Trophoblast cell (in vitro differentiated cells and primary cell): ENCODE measurements around the gene SLC35F4.

Experiments used
- DNase-seq, 2 donors: peaks; one replicate each; pipeline ENCODE4 v3.0.0-alpha.2; 2016
- H2AFZ ChIP-seq: 2 replicates; pipeline ENCODE4 v1.6.1; 2013; ENCODE audit warnings: low read length, moderate library complexity, mild to moderate bottlenecking; ENCODE audit not compliant: insufficient read depth, poor library complexity
- H2AK5ac ChIP-seq: 2 replicates; pipeline ENCODE4 v1.6.1; 2013; ENCODE audit warnings: mild to moderate bottlenecking, low read length
- H2BK120ac ChIP-seq: 2 replicates; pipeline ENCODE4 v1.6.1; 2013; ENCODE audit warnings: low read length, mild to moderate bottlenecking, moderate library complexity; ENCODE audit not compliant: insufficient read depth, poor library complexity
- H2BK12ac ChIP-seq: 2 replicates; pipeline ENCODE4 v1.6.1; 2013; ENCODE audit warnings: mild to moderate bottlenecking, low read length, moderate library complexity
- H2BK5ac ChIP-seq: 2 replicates; pipeline ENCODE4 v1.6.1; 2013; ENCODE audit warnings: low read length, low read depth, moderate library complexity, mild to moderate bottlenecking; ENCODE audit not compliant: poor library complexity
- H3K14ac ChIP-seq: 2 replicates; pipeline ENCODE4 v1.6.1; 2013; ENCODE audit warnings: mild to moderate bottlenecking, low read length
- H3K18ac ChIP-seq: 2 replicates; pipeline ENCODE4 v1.6.1; 2013; ENCODE audit warnings: mild to moderate bottlenecking, low read length
- H3K23ac ChIP-seq: 2 replicates; pipeline ENCODE4 v1.6.1; 2013; ENCODE audit warnings: low read length
- H3K27ac ChIP-seq: 2 replicates; pipeline ENCODE4 v1.5.1; 2013; ENCODE audit warnings: low read depth, mild to moderate bottlenecking, inconsistent platforms, low read length, moderate library complexity
- H3K27me3 ChIP-seq: 2 replicates; pipeline ENCODE4 v1.6.1; 2013; ENCODE audit warnings: inconsistent platforms, mild to moderate bottlenecking, low read length, moderate library complexity; ENCODE audit not compliant: insufficient read depth
- H3K36me3 ChIP-seq, 2 experiments: 1 replicate in 1 of 2; 2 replicates in 1 of 2; pipeline ENCODE4 v1.6.1; 2013; ENCODE audit warnings: low read length in 2 of 2, mild to moderate bottlenecking in 2 of 2, moderate library complexity in 1 of 2; ENCODE audit not compliant: insufficient read depth in 2 of 2, control insufficient read depth in 1 of 2
- H3K4ac ChIP-seq: 2 replicates; pipeline ENCODE4 v1.6.1; 2013; ENCODE audit warnings: low read depth, mild to moderate bottlenecking, low read length, moderate library complexity
- H3K4me1 ChIP-seq, 2 experiments: 1 replicate in 1 of 2; 2 replicates in 1 of 2; pipeline ENCODE4 v1.6.1; 2013; ENCODE audit warnings: low read length in 2 of 2, mild to moderate bottlenecking in 2 of 2, moderate library complexity in 1 of 2; ENCODE audit not compliant: insufficient read depth in 2 of 2, control insufficient read depth in 1 of 2
- H3K4me2 ChIP-seq: 2 replicates; pipeline ENCODE4 v1.6.1; 2013; ENCODE audit warnings: inconsistent platforms, mild to moderate bottlenecking, low read length, moderate library complexity
- H3K4me3 ChIP-seq: 2 replicates; pipeline ENCODE4 v1.5.1; 2013; ENCODE audit warnings: mild to moderate bottlenecking, low read depth, low read length, inconsistent platforms
- H3K79me1 ChIP-seq: one replicate; pipeline ENCODE4 v1.6.1; 2013; ENCODE audit warnings: low read length
- H3K79me2 ChIP-seq: 2 replicates; pipeline ENCODE4 v1.6.1; 2013; ENCODE audit warnings: low read length, mild to moderate bottlenecking; ENCODE audit not compliant: control insufficient read depth, insufficient read depth, poor library complexity
- H3K9ac ChIP-seq: 2 replicates; pipeline ENCODE4 v1.6.1; 2013; ENCODE audit warnings: mild to moderate bottlenecking, low read length
- H3K9me3 ChIP-seq: 2 replicates; pipeline ENCODE4 v1.6.1; 2013; ENCODE audit warnings: low read depth, mild to moderate bottlenecking, control low read depth, inconsistent platforms, low read length; ENCODE audit not compliant: insufficient read depth
- H4K12ac ChIP-seq: 2 replicates; pipeline ENCODE4 v1.6.1; 2013; ENCODE audit warnings: low read depth, mild to moderate bottlenecking, low read length, moderate library complexity
- H4K8ac ChIP-seq: 2 replicates; pipeline ENCODE4 v1.6.1; 2013; ENCODE audit warnings: low read depth, mild to moderate bottlenecking, low read length, moderate library complexity
- H4K91ac ChIP-seq: one replicate; pipeline ENCODE4 v1.6.1; 2013; ENCODE audit warnings: low read depth, mild to moderate bottlenecking, low read length, moderate library complexity
- WGBS: extraction: QIAGEN DNeasy Blood & Tissue Kit; methylation state at CpG from one replicate; pipeline ENCODE4 v1.1.7; 2013; ENCODE audit warnings: missing lambda C conversion rate; ENCODE audit not compliant: insufficient read length, insufficient coverage; ENCODE audit errors: extremely low coverage; 5-methylcytosine and 5-hydroxymethylcytosine counted together

SLC35F4 gene

DNA sequence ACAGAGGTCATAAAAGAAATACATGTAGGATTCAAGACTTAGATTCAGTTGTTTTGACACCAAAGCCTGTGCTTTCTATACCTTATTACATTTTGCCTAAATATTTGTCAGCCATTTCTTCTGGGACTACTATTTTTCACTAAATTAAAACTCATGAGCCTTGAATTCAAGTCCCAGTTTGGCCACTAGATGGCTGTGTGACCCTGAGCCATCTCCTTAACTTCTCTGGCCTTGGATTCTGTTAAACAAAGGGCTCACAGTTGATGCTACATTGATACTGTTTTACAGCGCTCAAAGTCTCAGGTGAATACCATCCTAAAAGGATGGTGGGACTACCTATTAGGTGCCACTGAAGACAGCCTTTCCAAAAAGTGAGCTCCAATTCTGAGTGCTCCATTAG is 332.7 kb downstream of the SLC35F4 start:
- no peak overlapping the region for H3K18ac ChIP-seq
- H4K12ac ChIP-seq = no peak overlapping the region
- H3K23ac ChIP-seq = no peak overlapping the region
- H3K4ac ChIP-seq = no peak overlapping the region
- DNase-seq = peak; percentile 55 to 69
- H2AK5ac ChIP-seq = no peak overlapping the region
- no peak overlapping the region for H4K91ac ChIP-seq
- no peak overlapping the region for H3K27ac ChIP-seq
- H3K79me1 ChIP-seq = no peaks in the 10 kb centered on the region
- H3K14ac ChIP-seq = no peak overlapping the region
- no peak overlapping the region for H2BK5ac ChIP-seq
- no peaks in the 10 kb centered on the region for H3K4me1 ChIP-seq
- no peaks in the 10 kb centered on the region for H3K27me3 ChIP-seq
- H2AFZ ChIP-seq = no peak overlapping the region
- H3K4me2 ChIP-seq = no peak overlapping the region
- WGBS = no CpG with 5 or more reads among the region's 1 CpG
- H3K36me3 ChIP-seq = no peaks in the 10 kb centered on the region
- no peak overlapping the region for H4K8ac ChIP-seq
- H3K4me3 ChIP-seq = no peak overlapping the region
- H2BK12ac ChIP-seq = no peak overlapping the region
- no peaks in the 10 kb centered on the region for H3K9me3 ChIP-seq
- no peaks in the 10 kb centered on the region for H3K79me2 ChIP-seq
- no peak overlapping the region for H3K9ac ChIP-seq
- no peak overlapping the region for H2BK120ac ChIP-seq

DNA sequence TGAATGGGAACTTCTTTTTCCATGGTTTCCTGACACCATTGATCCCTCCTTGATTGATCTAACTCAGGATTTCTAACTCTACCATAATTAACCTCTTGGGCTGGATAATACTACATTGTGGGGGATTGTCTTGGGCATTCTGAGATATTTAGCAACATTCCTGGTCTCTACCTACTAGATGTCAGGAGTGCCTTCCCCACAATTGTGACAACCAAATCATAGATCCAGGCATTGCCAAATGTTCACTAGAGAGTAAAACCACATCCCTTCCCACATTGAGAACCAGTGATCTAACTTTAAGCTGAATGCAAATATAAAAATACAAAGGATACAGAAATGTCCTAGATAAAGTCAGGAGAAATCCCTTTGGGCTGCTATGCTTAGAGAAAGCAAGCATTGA is 335.3 kb downstream of the SLC35F4 start:
- Histone ChIP-seq H3K14ac (no peak overlapping the region), H4K91ac (no peak overlapping the region), H2BK120ac (no peak overlapping the region), H2BK5ac (no peak overlapping the region), H3K4me1 (no peaks in the 10 kb centered on the region), H3K27ac (no peak overlapping the region), H3K4ac (no peak overlapping the region), H3K79me1 (no peaks in the 10 kb centered on the region), H3K23ac (no peak overlapping the region), H3K36me3 (no peaks in the 10 kb centered on the region), H2AK5ac (no peak overlapping the region), H3K9ac (no peak overlapping the region), H3K18ac (no peak overlapping the region), H2BK12ac (no peak overlapping the region), H3K79me2 (no peaks in the 10 kb centered on the region), H2AFZ (no peak overlapping the region), H3K9me3 (no peaks in the 10 kb centered on the region), H3K27me3 (no peaks in the 10 kb centered on the region), H4K12ac (no peak overlapping the region), H3K4me3 (no peak overlapping the region), H3K4me2 (no peak overlapping the region), H4K8ac (no peak overlapping the region)
- no peak for DNase-seq

GRCh38 chr14:57526942-57527341 is 338.9 kb downstream of the SLC35F4 start:
- no peak overlapping the region for H3K9ac ChIP-seq
- DNase-seq = no peak
- WGBS = no CpG with 5 or more reads among the region's 3 CpGs
- H3K27me3 ChIP-seq = no peaks in the 10 kb centered on the region
- no peaks in the 10 kb centered on the region for H3K9me3 ChIP-seq
- H3K4me2 ChIP-seq = no peak overlapping the region
- H2BK120ac ChIP-seq = no peak overlapping the region
- no peak overlapping the region for H3K18ac ChIP-seq
- H2BK5ac ChIP-seq = no peak overlapping the region
- no peaks in the 10 kb centered on the region for H3K79me1 ChIP-seq
- H2BK12ac ChIP-seq = no peak overlapping the region
- H2AK5ac ChIP-seq = no peak overlapping the region
- no peak overlapping the region for H4K91ac ChIP-seq
- H4K12ac ChIP-seq = no peak overlapping the region
- no peak overlapping the region for H3K14ac ChIP-seq
- no peak overlapping the region for H3K23ac ChIP-seq
- no peaks in the 10 kb centered on the region for H3K36me3 ChIP-seq
- H3K4me1 ChIP-seq = no peaks in the 10 kb centered on the region
- H2AFZ ChIP-seq = no peak overlapping the region
- H3K27ac ChIP-seq = no peak overlapping the region
- H3K4me3 ChIP-seq = no peak overlapping the region
- no peaks in the 10 kb centered on the region for H3K79me2 ChIP-seq
- H4K8ac ChIP-seq = no peak overlapping the region
- H3K4ac ChIP-seq = no peak overlapping the region

DNA sequence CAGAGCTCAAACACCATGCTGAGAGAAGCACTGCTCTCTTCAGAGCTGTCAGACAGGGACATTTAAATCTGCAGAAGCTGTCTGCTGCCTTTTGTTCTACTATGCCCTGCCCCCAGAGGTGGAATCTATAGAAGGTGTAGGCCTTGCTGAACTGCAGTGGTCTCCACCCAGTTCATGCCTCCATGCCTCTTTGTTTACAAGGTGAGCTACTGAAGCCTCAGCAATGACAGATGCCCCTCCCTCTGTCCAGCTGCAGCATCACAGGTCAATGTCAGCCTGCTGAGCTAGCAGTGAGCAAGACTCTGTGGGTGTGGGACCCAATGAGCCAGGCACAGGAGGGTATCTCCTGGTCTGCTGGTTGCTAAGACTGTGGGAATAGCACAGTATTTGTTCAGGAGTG is 346.8 kb downstream of the SLC35F4 start:
- H2BK5ac ChIP-seq = no peak overlapping the region
- H3K14ac ChIP-seq = no peak overlapping the region
- H3K9ac ChIP-seq = no peak overlapping the region
- no peak overlapping the region for H2BK120ac ChIP-seq
- no peak overlapping the region for H2BK12ac ChIP-seq
- no peak overlapping the region for H3K4me3 ChIP-seq
- H4K8ac ChIP-seq = no peak overlapping the region
- H4K91ac ChIP-seq = no peak overlapping the region
- H3K9me3 ChIP-seq = no peaks in the 10 kb centered on the region
- no peak for DNase-seq
- no peak overlapping the region for H3K4ac ChIP-seq
- no peak overlapping the region for H2AFZ ChIP-seq
- H3K4me2 ChIP-seq = no peak overlapping the region
- no peaks in the 10 kb centered on the region for H3K4me1 ChIP-seq
- no peaks in the 10 kb centered on the region for H3K36me3 ChIP-seq
- no peaks in the 10 kb centered on the region for H3K79me2 ChIP-seq
- H2AK5ac ChIP-seq = no peak overlapping the region
- no peaks in the 10 kb centered on the region for H3K27me3 ChIP-seq
- H3K18ac ChIP-seq = no peak overlapping the region
- H3K27ac ChIP-seq = no peak overlapping the region
- H3K23ac ChIP-seq = no peak overlapping the region
- no peaks in the 10 kb centered on the region for H3K79me1 ChIP-seq
- no peak overlapping the region for H4K12ac ChIP-seq
